ENCODE results near the gene B3GNT9. TPM values are rescaled to one million over a fixed set of nuclear protein-coding genes. Genes with fewer than 3 reads are reported as not detected.
A peak's percentile ranks its signal among the peaks of the same experiment; 100 is the strongest.

Gene B3GNT9
- total RNA-seq, 1 experiment from 2014 or later: 2.3 TPM

DNA sequence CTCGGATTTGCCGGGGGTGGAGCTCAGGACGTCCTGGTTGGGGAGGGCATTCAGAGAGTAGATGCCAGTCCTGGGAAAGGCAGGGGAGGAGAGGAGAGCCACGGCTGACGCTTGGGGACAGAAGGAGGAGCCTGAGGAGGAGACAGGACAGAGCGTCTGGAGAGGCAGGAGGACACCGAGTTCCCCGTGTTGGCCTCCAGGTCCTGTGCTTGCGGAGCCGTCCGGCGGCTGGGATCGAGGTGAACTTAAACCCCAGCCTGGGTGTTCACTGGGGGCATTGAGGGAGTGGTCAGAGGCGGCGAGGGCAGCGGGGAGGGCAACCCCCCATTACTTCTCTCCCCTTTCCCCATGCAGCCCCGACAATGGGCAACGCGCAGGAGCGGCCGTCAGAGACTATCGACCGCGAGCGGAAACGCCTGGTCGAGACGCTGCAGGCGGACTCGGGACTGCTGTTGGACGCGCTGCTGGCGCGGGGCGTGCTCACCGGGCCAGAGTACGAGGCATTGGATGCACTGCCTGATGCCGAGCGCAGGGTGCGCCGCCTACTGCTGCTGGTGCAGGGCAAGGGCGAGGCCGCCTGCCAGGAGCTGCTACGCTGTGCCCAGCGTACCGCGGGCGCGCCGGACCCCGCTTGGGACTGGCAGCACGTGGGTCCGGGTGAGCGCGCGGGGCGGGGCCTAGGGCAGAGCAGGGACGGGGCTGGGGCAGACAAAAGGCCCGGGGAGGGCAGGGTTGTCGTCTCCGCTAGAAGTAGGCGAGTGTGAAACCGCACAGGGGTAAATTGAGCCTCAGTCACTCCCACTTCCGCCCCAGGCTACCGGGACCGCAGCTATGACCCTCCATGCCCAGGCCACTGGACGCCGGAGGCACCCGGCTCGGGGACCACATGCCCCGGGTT is 23.3 kb upstream of the B3GNT9 start:
- BruUV-seq (replicated peaks): no TSS peak
- TF ChIP-seq EZH2phosphoT487 (IDR thresholded peaks at IDR 0.05; ENCODE audit: borderline replicate concordance, low read length) (peak; percentile 95), EZH2 (IDR thresholded peaks at IDR 0.05; ENCODE audit: low read length, unreplicated experiment) (no peak)
- TF ChIP-seq, protein P1, sequence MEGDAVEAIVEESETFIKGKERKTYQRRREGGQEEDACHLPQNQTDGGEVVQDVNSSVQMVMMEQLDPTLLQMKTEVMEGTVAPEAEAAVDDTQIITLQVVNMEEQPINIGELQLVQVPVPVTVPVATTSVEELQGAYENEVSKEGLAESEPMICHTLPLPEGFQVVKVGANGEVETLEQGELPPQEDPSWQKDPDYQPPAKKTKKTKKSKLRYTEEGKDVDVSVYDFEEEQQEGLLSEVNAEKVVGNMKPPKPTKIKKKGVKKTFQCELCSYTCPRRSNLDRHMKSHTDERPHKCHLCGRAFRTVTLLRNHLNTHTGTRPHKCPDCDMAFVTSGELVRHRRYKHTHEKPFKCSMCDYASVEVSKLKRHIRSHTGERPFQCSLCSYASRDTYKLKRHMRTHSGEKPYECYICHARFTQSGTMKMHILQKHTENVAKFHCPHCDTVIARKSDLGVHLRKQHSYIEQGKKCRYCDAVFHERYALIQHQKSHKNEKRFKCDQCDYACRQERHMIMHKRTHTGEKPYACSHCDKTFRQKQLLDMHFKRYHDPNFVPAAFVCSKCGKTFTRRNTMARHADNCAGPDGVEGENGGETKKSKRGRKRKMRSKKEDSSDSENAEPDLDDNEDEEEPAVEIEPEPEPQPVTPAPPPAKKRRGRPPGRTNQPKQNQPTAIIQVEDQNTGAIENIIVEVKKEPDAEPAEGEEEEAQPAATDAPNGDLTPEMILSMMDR (conservative IDR thresholded peaks at IDR 0.05; ENCODE audit: low read depth, low read length): peak; percentile 16; the same call in 1 of the 2 replicates
- intact Hi-C loops (cut with micrococcal nuclease): loop anchor here (2.0 kb wide), 1 partner anchor 13 kb away; no protein-coding TSS in a partner anchor
- peaks cover 51% of the 10 kb centered on the region for H3K4me1 ChIP-seq (ENCODE audit: insufficient read depth, low read length)
- peak overlapping the region; percentile 71 for H3K4me3 ChIP-seq (ENCODE audit: low read length)
- no peaks in the 10 kb centered on the region for H3K36me3 ChIP-seq (ENCODE audit: low read depth, low read length)
- peaks cover 22% of the 10 kb centered on the region for H3K79me2 ChIP-seq (ENCODE audit: low read length)
- CTCF ChIA-PET: interaction anchor here (1.0 kb wide), 1 partner anchor 11 kb away, joined by 7 read pairs; no protein-coding TSS in a partner anchor
- H3K9ac ChIP-seq (ENCODE audit: low read length): peak overlapping the region; percentile 65
- H3K9me2 ChIP-seq (replicated peaks; ENCODE audit: low read length): no peaks in the 10 kb centered on the region
- H3K4me2 ChIP-seq (ENCODE audit: low read length): peak overlapping the region; percentile 97
- H3K27ac ChIP-seq (ENCODE audit: low read length): peak overlapping the region; percentile 69
- H3F3A ChIP-seq (ENCODE audit: low read length, unreplicated experiment): no peaks in the 10 kb centered on the region
- H3K27me3 ChIP-seq (ENCODE audit: low read length): no peaks in the 10 kb centered on the region
- DNase-seq (peak; percentile 87), ATAC-seq (peak; percentile 67)
- no peaks in the 10 kb centered on the region for H4K20me1 ChIP-seq (ENCODE audit: low read length)
- POLR2A ChIA-PET (ENCODE audit: unreplicated experiment): interaction anchor here (0.6 kb wide), 1 partner anchor 556 kb away, joined by 4 read pairs; no protein-coding TSS in a partner anchor
- peak overlapping the region; percentile 54 for H2AFZ ChIP-seq (ENCODE audit: low read length)
- no peaks in the 10 kb centered on the region for H3K9me3 ChIP-seq (ENCODE audit: low read length)

DNA sequence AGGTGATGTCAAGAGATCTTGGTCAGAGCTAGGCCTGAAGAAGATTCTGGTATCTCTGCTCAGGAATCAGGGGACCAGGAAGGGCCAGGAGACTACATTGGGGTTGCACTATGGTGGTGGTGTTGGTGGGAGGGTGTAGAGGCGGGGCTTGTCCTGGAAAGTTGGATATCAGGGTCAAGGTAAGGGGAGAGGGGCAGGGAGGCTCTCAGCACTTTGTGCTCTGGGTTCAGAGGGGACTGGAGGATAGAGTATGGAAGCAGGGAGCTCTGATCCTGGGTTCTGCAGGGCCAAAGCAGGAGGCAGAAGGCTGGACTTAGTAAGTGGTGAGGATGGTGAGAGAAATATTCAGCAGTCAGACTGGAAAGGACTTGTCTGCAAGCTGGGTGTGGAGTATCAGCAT is 22.5 kb upstream of the B3GNT9 start:
- no peak for DNase-seq

More for the DNA sequence above, 22.5 kb upstream of the B3GNT9 start:
- Histone ChIP-seq H3K9ac (ENCODE audit: low read length) (peak overlapping the region; percentile 65; the same call in 1 of the 2 replicates), H3K79me2 (ENCODE audit: low read length) (peaks cover 22% of the 10 kb centered on the region), H3K4me3 (ENCODE audit: low read length) (peak overlapping the region; percentile 71), H3K4me1 (ENCODE audit: insufficient read depth, low read length) (peaks cover 44% of the 10 kb centered on the region), H4K20me1 (ENCODE audit: low read length) (no peaks in the 10 kb centered on the region), H3K9me2 (replicated peaks; ENCODE audit: low read length) (no peaks in the 10 kb centered on the region), H2AFZ (ENCODE audit: low read length) (peak overlapping the region; percentile 54), H3K9me3 (ENCODE audit: low read length) (no peaks in the 10 kb centered on the region), H3K27ac (ENCODE audit: low read length) (peak overlapping the region; percentile 69), H3K4me2 (ENCODE audit: low read length) (peak overlapping the region; percentile 97), H3F3A (ENCODE audit: low read length, unreplicated experiment) (no peaks in the 10 kb centered on the region), H3K27me3 (ENCODE audit: low read length) (no peaks in the 10 kb centered on the region), H3K36me3 (ENCODE audit: low read depth, low read length) (no peaks in the 10 kb centered on the region)
- BruUV-seq (replicated peaks): no TSS peak
- intact Hi-C loops (cut with micrococcal nuclease): no loop called here
- POLR2A ChIA-PET (ENCODE audit: unreplicated experiment): interaction anchor here (0.6 kb wide), 1 partner anchor 556 kb away, joined by 4 read pairs; no protein-coding TSS in a partner anchor
- CTCF ChIA-PET: interaction anchor here (1.0 kb wide), 1 partner anchor 11 kb away, joined by 7 read pairs; no protein-coding TSS in a partner anchor
- no peak for ATAC-seq
- TF ChIP-seq EZH2phosphoT487 (IDR thresholded peaks at IDR 0.05; ENCODE audit: borderline replicate concordance, low read length) (no peak), EZH2 (IDR thresholded peaks at IDR 0.05; ENCODE audit: low read length, unreplicated experiment) (no peak)
- TF ChIP-seq, protein P1 (conservative IDR thresholded peaks at IDR 0.05; ENCODE audit: low read depth, low read length): no peak
